Iris pigment epithelial cell (primary cell): ENCODE measurements around the gene XRN2.

ENCODE experiments used
- DNase-seq: peaks from one replicate; pipeline ENCODE4 v3.0.0-alpha.2; 2011; ENCODE audit warnings: low read depth

The XRN2 gene

DNA sequence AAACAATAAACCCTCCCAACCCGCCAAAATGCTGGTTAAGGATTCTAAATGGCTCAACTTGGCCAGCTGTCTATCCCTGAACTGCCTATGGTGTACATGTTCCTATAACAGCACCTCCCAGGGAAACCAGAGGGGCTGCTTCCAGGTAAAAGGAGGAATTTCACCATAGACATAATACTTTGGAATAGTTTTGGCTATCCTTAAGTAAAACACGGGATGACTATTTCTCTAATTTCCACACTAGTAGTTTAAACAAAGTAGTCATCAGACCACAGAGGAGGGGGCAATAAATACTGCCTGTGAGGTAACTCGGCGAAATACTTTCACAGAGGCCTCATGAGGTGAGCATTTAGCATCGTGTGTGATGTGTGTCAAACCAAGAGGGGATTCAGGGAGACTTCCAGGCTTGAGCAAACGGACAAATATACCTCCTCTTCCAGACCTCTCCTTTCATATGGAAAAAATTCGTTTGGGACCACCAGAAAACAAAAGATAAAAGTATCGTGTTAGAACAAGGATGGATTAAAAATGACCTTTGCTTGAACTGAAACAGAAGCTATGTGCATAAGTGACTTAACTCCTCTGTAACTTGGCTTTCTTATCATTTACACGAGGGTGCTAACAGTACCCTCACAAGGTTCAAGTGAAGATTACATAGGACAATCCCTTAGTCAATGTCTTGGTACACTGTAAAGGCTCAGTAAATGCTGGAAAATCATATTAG, 1.0 kb upstream of the XRN2 start:
- no peak for DNase-seq

DNA sequence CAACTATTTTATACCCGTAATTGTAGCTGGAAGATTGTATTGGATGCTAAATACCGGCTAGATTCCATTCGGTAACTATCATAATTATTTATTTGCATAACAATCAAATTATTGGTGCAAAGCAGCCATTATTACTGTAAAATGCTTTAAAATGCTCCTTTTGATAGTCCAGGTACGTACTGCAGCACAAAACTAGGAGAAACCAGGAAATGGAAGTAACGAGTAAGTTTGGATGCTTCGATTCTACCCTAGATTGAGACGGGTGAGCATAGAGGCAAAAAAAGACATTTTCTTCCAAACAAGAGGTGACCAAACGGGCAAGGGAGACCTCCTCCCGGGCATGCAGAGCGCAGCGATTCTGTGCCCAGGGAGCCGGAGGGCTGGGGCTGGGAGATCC, 469 bp upstream of the XRN2 start:
- DNase-seq, result no peak

- no peak for DNase-seq
Measured at GRCh38 chr20:21303872-21304586, 898 bp downstream of the XRN2 start.

DNA sequence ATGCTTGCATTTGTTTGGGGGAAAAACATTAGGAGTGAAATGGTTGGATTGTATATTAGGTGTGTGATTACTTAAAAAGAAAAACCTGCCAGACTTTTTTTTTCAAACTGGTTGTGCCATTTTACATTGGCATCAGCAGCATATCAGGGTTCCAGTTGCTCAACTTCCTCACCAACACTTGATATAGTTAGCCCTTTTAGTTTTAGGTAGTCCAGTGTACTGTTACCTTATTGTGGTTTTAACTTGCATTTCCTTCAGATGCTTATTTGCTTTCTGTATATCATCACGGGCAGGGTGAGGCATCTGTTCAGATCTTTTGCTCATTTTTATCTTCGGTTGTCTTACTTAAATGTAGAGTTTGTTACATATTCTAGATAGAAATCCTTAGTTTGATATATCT, 5.2 kb downstream of the XRN2 start:
- DNase-seq, result no peak

GRCh38 chr20:21309678-21310467, 6.7 kb downstream of the XRN2 start:
- DNase-seq, result no peak

DNA sequence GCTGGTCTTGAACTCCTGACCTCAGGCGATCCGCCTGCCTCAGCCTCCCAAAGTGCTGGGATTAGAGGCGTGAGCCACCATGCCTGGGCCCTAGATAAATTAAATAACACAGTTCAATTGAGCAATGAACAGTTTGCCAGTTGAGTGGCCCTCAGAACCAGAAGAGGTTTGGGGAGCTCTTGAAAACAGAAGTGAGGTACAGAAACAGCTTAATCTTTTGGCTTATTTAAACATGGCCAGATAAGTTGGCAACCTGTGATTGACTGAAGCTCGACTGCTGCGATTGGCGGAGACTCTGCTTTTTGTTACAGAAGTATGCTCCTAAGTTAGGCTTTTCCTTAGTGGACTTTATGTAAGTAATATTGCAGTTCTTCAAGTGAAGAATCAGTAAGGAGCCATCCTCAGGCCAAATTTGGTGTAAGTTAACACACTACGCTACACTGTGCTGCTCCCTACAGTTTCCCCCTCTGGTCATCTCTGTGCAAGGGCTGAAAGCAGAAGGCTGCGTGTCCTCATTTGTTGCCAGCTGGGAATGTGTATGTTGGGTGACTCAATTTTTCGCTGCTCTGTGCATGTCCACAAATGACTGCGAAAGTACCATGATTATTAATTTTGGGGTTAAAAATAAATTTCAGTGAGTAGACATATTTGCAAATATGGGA, 9.8 kb downstream of the XRN2 start:
- no peak for DNase-seq

GRCh38 chr20:21315138-21315537, 12.0 kb downstream of the XRN2 start:
- DNase-seq, result peak; percentile 83

GRCh38 chr20:21322083-21322710, 19.1 kb downstream of the XRN2 start:
- peak; percentile 51 for DNase-seq

DNA sequence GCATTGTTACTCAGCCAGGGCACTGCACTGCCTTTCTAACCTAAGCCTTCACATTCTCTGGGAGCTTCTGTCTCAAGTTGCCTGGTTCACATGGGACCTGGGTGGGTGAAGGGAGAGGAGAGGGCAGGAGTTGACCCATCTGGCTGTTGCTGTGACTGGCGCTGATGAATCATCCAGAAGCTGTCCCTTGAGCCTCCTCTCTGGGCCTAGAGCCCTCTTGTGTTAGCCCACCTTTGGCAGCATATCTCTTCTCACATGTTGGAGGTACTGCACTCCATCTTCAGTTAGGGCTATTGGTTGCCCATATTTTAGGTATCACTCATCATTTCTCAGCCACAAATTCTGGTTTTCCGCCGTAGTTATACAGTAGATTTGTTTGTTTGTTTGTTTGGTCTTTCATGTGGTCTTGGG, 19.8 kb downstream of the XRN2 start:
- peak; percentile 44 for DNase-seq

DNA sequence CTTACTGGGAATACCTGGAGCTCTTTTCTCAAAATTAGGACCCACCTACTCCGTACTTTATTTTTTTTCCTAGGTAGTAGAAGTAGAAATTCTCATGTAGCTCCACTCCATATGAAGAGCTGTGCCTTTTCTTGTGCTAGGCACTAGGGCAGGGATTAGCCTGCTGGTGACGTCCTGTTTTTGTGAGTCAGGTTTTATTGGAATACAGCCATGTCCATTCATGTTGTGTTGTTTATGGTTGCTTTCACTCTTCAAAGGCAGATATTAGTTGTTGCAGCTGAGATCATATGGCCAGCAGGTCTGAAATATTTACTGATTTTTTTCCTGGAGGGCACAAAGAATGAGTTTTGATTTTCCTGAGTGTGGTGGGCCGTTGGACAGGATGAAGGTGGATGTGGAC, 20.5 kb downstream of the XRN2 start:
- peak; percentile 94 for DNase-seq

- DNase-seq, result peak; percentile 34
Measured at GRCh38 chr20:21324126-21324525, 21.0 kb downstream of the XRN2 start.

DNA sequence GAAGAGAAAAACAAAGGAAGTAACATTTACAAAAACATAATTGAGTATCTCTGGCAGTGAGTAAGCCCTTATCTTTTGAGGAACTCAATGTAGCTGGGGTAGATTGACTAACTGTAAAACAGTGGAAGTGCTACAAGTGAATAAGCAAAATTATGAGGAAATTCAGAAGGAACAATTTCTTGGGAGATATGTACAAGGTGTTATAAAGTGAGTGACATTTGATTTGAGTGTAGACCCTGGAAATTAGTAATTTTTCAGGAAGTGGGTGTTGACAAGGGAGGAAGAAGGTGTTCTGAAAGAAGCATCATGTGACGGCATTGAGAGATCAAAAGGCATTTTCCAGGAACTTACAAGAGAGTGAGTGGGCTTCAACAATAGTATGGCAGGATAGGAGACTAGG, 22.2 kb downstream of the XRN2 start:
- peak; percentile 43 for DNase-seq

DNA sequence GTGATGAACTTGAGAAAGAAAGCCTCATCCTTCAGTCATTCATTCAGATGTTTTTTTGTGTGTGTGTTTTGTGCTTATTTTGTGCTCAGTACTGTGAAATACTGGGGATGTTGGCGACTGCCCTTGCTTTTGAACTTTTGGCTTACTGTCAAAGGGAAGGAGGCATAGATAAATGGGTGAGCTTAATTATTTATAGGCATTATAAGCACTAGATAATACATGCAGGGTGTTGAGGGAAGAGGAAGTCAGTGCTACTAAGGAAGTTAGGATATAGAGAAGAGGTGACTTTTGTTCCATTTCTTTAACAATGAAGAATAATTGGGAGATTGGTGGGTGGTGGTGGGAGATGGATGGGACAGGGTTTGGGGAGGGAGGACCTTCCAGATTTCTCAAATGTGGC, 23.6 kb downstream of the XRN2 start:
- DNase-seq, result no peak

GRCh38 chr20:21336455-21337151, 33.5 kb downstream of the XRN2 start:
- DNase-seq, result no peak

GRCh38 chr20:21338291-21338690, 35.2 kb downstream of the XRN2 start:
- DNase-seq, result no peak

DNA sequence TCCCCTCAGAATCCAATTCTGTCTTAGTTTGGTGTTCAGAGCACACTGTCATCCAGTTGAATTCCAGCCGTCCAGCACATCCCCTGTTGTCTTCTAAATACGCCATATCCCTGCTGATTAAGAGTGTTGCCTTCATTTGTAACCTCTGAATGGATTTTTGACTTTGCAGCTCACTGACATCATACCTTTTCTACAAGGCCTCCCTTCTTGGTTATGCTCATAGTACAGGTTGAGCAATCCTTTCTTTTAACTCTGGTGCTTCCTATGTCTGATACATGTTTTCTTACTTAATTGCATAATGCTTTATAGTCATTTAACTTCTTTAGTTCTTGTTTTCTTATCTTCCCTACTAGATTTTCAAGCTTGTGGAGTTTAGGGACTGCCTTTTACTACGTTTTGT, 36.4 kb downstream of the XRN2 start:
- peak; percentile 82 for DNase-seq

DNA sequence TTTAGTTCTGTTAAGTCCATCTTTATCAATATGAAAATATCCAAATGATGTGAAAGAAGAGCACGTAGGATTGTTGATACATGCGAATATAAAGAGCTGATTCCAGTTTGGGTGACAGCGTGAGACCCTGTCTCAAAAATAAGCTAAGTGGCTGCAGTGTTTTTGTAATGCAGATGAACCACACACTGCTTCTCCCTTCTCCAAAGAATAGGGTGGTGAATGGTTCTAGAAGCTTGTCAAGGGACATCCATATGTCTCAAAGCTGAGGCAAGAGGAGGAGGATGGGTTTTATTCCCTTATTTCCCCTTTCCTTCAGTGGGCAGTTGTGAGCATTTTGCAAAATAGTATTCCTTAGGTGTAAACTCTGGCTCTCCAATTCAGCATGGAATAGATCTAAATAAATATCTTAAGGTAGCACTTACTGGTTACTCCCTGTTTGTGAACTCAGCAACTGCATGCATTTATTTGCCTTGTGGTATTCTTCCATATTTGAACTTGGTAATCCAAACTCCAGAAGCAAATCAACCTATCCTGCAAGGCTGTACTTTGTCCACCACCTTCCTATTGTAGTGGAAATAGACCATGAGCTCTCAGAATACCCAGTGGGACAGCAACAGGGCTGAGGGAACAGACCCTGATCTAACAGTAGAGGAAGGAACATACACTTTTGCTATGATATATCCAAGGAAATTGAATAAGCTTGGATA, 38.0 kb downstream of the XRN2 start:
- DNase-seq, result no peak

- DNase-seq, result peak; percentile 68
Measured at GRCh38 chr20:21342656-21343345, 39.7 kb downstream of the XRN2 start.

DNA sequence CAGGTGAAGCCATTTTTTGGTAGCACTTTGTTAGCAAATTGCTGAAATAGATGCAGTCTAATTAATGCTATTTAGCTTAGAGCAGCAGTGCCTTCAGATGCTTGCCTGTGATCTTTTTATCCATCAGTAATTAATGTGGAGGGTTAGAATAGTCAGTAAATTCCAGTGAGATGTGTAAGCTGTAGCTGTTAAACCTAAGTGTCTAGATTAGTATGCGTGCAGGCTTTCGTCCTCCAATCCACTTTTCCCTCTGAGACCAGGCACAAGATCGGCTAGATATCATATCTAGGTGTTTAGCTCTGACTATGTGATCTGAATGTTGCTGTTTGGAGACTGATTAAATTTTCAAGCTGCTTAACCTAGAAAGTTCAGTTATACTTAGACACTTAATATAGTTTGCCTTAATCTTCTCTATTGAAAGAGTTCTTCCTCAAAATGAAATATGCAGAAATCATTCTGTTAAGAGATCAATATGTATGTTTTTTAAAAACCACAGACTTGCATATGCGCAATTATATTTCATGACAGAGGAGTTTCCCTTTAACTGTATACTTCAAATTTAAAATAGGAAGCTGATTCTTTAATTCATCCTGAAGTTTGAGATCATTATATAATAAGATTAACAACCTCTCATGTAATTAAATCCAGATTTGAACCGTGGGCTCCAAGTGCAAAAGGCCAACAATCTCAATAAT, 41.2 kb downstream of the XRN2 start:
- DNase-seq, result no peak
